ENCODE results near the gene HMG20A. TPM values are rescaled to one million over a fixed set of nuclear protein-coding genes. Genes with fewer than 3 reads are reported as not detected.
"Not testable (repeated sequence)": the region's sequence is repeated elsewhere in the genome, so short reads cannot be mapped to it uniquely, and the experiment has no call there.

Gene HMG20A
- total and polyA plus RNA-seq, 5 donors: 20.4 to 51.9 (median 39.9) TPM

DNA sequence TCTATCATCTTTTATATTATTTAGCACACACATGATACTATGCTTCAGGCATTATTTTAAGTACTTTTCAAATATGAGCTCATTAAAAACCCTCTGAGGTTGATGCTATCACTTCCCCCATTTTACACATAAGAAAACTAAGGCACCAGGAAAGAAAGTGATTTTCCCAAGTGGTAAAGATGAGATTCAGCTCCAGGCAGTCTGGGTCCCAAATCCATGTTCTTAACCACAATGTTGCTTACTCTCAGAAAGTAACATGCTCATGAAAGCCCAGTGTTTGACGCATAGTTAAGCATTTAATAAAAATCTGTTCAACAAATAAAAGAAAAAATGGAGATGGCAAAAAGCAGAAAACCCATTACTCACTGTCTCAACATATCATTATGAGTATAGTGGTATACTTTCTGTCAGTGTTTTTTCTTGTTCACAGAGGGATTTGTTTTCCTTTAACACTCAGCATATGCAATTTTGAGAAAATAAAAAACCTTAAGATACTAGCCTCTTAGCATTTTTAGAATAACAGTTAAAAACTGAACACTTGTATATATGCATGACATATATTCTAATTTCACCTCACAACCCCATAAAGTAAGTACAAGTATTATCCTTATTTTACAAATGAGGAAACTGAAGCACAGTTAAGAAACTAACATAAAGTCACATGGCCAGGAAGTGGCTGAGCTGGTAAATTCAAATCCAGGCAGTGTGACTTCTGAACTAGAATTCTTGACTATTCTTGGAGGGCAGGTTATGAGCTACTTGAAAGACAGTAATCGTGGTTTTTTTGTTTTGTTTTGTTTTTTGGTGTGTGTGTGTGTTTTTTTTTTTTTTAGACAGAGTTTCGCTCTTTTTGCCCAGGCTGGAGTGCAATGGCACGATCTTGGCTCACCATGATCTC is 11.2 kb upstream of the HMG20A start:
- no peak overlapping the region for H3K27ac ChIP-seq (ENCODE audit: low read length)
- intact Hi-C loops (cut with DNase I): loop anchor here in 3 of 4 donors (5.0 to 10.0 kb wide), 3 partner anchors 55 to 225 kb away; no protein-coding TSS in a partner anchor

DNA sequence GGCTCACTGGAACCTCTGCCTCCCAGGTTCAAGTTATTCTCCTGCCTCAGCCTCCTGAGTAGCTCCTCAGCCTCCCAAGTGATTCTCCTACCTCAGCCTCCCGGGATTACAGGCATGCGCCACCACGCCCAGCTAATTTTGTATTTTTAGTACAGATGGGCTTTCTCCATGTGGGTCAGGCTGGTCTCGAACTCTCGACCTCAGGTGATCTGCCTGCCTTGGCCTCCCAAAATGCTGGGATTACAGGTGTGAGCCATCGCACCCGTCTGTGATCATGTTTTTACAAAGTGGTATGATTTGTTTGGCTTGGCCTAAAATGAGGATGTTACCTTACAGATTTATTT is 10.6 kb upstream of the HMG20A start:
- H3K4me3 ChIP-seq (ENCODE audit: low read length); H3K27me3 ChIP-seq (ENCODE audit: control insufficient read depth, insufficient read depth); H3K9me3 ChIP-seq (ENCODE audit: control insufficient read depth, low read length); H3K4me1 ChIP-seq (ENCODE audit: control insufficient read depth, insufficient read depth, low read length); DNase-seq; H3K27ac ChIP-seq (ENCODE audit: low read length); ATAC-seq: not testable (repeated sequence)
- intact Hi-C loops (cut with DNase I): loop anchor here in 1 of 4 donors (10.0 kb wide), 1 partner anchor 225 kb away; no protein-coding TSS in a partner anchor
- WGBS: 95% methylated on average over 7 of the region's 7 CpGs

More for the DNA sequence above, 11.2 kb upstream of the HMG20A start:
- no peaks in the 10 kb centered on the region for H3K9me3 ChIP-seq (ENCODE audit: control insufficient read depth, low read length)
- H3K27me3 ChIP-seq (ENCODE audit: control insufficient read depth, insufficient read depth): no peaks in the 10 kb centered on the region
- H3K4me1 ChIP-seq (ENCODE audit: control insufficient read depth, insufficient read depth, low read length): peaks cover 2% of the 10 kb centered on the region
- DNase-seq (no peak), ATAC-seq (no peak)
- WGBS: 76% methylated on average over 4 of the region's 4 CpGs
- H3K4me3 ChIP-seq (ENCODE audit: low read length): no peak overlapping the region

DNA sequence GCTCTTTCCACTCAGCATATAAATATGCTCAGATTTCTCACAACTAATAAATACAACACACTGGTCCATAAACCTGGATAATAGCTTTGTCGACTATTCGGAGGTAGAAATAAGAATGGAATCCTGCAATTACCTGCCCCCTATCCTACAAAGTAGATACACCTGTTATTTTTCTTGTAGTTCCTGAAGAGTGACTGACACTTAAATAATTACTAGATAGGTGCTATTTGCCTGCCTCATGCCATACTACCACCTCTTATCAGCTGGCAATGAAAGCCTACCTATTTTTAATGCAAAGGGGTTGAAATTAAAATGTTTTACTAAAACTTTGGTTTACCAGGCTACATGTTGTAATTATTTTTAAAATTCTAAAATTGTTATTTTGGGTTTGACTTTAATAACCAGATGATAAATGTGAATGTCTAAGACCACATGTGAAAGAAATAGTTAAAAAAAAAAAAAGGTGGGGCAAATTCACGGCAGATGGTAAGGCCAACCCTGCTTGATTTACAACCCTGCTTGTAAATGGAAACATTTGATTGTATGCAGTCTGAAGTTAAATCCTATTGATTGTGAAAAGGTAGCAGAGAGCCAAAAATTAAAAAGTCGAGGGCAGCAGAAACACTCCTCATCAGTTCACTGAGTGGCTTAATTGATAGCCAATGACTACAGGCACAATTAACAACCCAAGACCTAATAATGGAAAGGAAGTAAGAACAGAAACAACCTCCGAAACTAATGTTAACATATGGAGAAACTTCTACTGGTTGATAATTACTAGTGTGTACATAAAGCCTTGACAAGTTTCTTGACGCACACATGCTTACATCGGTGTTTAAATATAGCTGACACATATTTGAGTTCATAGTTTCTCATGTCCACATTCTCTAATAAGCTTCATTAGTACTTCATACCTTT is 9.7 kb upstream of the HMG20A start:
- no peaks in the 10 kb centered on the region for H3K27me3 ChIP-seq (ENCODE audit: control insufficient read depth, insufficient read depth)
- no peak overlapping the region for H3K27ac ChIP-seq (ENCODE audit: low read length)
- no peak overlapping the region for H3K4me3 ChIP-seq (ENCODE audit: low read length)
- DNase-seq: no peak
- intact Hi-C loops (cut with DNase I): loop anchor here in 1 of 4 donors (10.0 kb wide), 1 partner anchor 226 kb away; no protein-coding TSS in a partner anchor
- no peaks in the 10 kb centered on the region for H3K9me3 ChIP-seq (ENCODE audit: control insufficient read depth, low read length)
- no peak for ATAC-seq
- WGBS: 79% methylated on average over 7 of the region's 7 CpGs
- H3K4me1 ChIP-seq (ENCODE audit: control insufficient read depth, insufficient read depth, low read length): peaks cover 6% of the 10 kb centered on the region

DNA sequence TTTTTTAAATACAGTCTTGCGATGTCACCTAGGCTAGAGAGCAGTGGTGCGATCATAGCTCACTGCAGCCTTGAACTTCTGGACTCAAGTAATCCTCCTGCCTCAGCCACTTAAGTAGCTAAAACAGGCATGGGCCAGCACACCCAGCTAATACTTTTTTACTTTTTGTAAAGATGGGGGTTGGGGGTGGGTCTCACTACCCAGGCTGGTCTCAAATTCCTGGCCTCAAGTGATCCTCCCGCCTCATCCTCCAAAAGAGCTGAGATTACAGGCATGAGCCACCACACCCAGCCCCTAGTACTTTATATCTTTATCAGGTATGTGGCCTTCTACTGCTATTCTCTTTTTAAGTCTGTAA is 9.1 kb upstream of the HMG20A start:
- peaks cover 6% of the 10 kb centered on the region for H3K4me1 ChIP-seq (ENCODE audit: control insufficient read depth, insufficient read depth, low read length)
- no peaks in the 10 kb centered on the region for H3K27me3 ChIP-seq (ENCODE audit: control insufficient read depth, insufficient read depth)
- intact Hi-C loops (cut with DNase I): loop anchor here in 1 of 4 donors (10.0 kb wide), 1 partner anchor 227 kb away; no protein-coding TSS in a partner anchor
- WGBS: 97% methylated on average over 3 of the region's 3 CpGs
- no peak overlapping the region for H3K4me3 ChIP-seq (ENCODE audit: low read length)
- no peak overlapping the region for H3K27ac ChIP-seq (ENCODE audit: low read length)
- no peak for ATAC-seq
- DNase-seq: no peak
- H3K9me3 ChIP-seq (ENCODE audit: control insufficient read depth, low read length): no peaks in the 10 kb centered on the region

DNA sequence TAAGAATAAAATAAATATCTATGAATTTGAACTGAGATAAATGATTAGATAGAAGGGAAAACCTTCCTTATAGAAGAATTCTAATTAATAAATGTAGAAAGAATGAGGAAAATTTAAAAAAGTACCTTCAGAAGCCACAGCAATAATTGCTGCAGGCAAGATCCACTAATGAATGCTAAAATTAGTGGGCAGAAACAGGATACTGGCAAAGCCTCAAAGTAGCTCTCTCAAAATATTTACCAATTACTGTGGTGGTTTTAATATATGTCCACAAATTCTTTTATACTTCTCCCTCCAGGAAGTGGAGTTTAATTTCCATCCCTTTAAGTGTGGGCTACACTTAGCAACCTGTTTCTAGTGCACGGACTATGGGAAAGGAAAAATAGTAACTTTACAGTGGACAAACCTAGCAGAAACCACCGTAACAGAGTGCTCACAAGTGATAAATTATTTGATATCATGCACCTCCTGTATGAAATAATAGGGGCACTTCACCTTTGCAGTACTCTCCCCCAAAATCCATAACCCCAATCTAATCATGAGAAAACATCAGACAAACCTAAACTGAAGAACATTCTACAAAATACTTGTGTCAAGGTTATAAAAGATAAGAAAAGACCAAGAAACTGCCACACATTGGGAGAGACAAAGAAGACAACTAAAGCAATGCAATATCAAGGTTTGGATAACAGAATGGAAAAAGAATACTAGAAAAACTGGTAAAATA is 7.6 kb upstream of the HMG20A start:
- ATAC-seq (no peak), DNase-seq (no peak)
- no peaks in the 10 kb centered on the region for H3K9me3 ChIP-seq (ENCODE audit: control insufficient read depth, low read length)
- H3K4me1 ChIP-seq (ENCODE audit: control insufficient read depth, insufficient read depth, low read length): peaks cover 6% of the 10 kb centered on the region
- intact Hi-C loops (cut with DNase I): loop anchor here in 1 of 4 donors (10.0 kb wide), 1 partner anchor 228 kb away; no protein-coding TSS in a partner anchor
- no peak overlapping the region for H3K4me3 ChIP-seq (ENCODE audit: low read length)
- no peak overlapping the region for H3K27ac ChIP-seq (ENCODE audit: low read length)
- H3K27me3 ChIP-seq (ENCODE audit: control insufficient read depth, insufficient read depth): no peaks in the 10 kb centered on the region
- 46% methylated on average over 2 of the region's 2 CpGs for WGBS

- H3K4me3 ChIP-seq (ENCODE audit: low read length): no peak overlapping the region
- intact Hi-C loops (cut with DNase I): loop anchor here in 1 of 4 donors (10.0 kb wide), 1 partner anchor 229 kb away; no protein-coding TSS in a partner anchor
Measured at GRCh38 chr15:77413699-77414349, 6.9 kb upstream of the HMG20A start.

DNA sequence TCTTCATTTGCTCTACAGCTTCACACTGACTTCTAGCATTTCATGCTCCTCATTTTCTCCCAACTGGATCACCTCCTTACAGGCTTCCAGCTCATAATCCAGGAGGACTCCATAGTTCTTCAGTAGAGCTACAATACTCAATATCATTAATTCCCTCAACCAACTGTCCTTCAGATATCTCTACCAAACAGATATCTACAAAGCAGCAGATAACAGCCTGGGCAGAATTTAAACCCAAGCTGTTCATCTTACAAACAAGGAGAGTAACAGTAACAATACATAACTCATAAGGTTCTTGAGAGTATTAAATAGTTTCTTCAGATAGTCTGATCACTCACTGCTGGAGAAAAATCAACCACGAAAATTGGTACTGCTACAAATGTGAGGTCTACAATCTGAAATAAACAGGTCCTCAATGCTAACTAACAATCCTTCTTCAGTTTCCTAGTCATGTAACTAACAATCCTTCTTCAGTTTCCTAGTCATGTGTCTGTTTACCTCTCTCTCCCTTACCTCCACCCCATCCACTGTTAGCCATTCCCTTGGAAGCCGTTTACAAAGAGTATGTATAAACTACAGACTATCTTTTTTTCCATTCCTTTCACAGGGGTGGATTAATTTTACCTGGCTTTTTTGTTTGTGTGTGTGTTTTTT is 5.8 kb upstream of the HMG20A start:
- intact Hi-C loops (cut with DNase I): loop anchor here in 1 of 4 donors (10.0 kb wide), 1 partner anchor 230 kb away; no protein-coding TSS in a partner anchor

More at GRCh38 chr15:77413699-77414349, 6.9 kb upstream of the HMG20A start:
- Histone ChIP-seq H3K27ac (ENCODE audit: low read length) (no peak overlapping the region), H3K4me1 (ENCODE audit: control insufficient read depth, insufficient read depth, low read length) (peaks cover 6% of the 10 kb centered on the region), H3K27me3 (ENCODE audit: control insufficient read depth, insufficient read depth) (no peaks in the 10 kb centered on the region), H3K9me3 (ENCODE audit: control insufficient read depth, low read length) (no peaks in the 10 kb centered on the region)
- ATAC-seq (no peak), DNase-seq (no peak)
- WGBS: 94% methylated on average over 4 of the region's 4 CpGs

GRCh38 chr15:77415450-77416147 is 5.1 kb upstream of the HMG20A start:
- ATAC-seq (no peak), DNase-seq (no peak)
- H3K27ac ChIP-seq (ENCODE audit: low read length): no peak overlapping the region
- WGBS: 87% methylated on average over 4 of the region's 4 CpGs
- H3K27me3 ChIP-seq (ENCODE audit: control insufficient read depth, insufficient read depth): no peaks in the 10 kb centered on the region
- peaks cover 4% of the 10 kb centered on the region for H3K4me1 ChIP-seq (ENCODE audit: control insufficient read depth, insufficient read depth, low read length)
- H3K9me3 ChIP-seq (ENCODE audit: control insufficient read depth, low read length): no peaks in the 10 kb centered on the region
- intact Hi-C loops (cut with DNase I): loop anchor here in 1 of 4 donors (10.0 kb wide), 1 partner anchor 231 kb away; no protein-coding TSS in a partner anchor
- H3K4me3 ChIP-seq (ENCODE audit: low read length): no peak overlapping the region

More for the DNA sequence above, 5.8 kb upstream of the HMG20A start:
- DNase-seq (no peak), ATAC-seq (no peak)
- WGBS: 91% methylated on average over 2 of the region's 2 CpGs
- no peak overlapping the region for H3K4me3 ChIP-seq (ENCODE audit: low read length)
- peaks cover 6% of the 10 kb centered on the region for H3K4me1 ChIP-seq (ENCODE audit: control insufficient read depth, insufficient read depth, low read length)
- H3K27me3 ChIP-seq (ENCODE audit: control insufficient read depth, insufficient read depth): no peaks in the 10 kb centered on the region
- no peaks in the 10 kb centered on the region for H3K9me3 ChIP-seq (ENCODE audit: control insufficient read depth, low read length)
- H3K27ac ChIP-seq (ENCODE audit: low read length): no peak overlapping the region

DNA sequence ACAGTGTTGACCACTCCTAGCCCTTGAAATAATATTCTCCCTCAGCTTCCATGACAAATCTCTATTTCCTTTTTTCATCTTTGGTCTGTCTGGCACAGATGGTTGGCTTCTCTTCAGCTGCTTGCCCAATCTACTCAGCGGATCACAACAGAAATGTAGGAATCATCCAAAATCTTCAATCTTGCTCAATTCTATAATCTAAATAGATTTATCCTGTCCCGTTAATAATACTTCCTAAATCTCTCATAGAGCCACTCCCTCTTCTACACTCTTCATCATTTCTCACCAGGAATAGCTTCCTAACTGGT is 4.6 kb upstream of the HMG20A start:
- H3K9me3 ChIP-seq (ENCODE audit: control insufficient read depth, low read length): no peaks in the 10 kb centered on the region
- intact Hi-C loops (cut with DNase I): loop anchor here in 1 of 4 donors (10.0 kb wide), 1 partner anchor 231 kb away; no protein-coding TSS in a partner anchor
- H3K27me3 ChIP-seq (ENCODE audit: control insufficient read depth, insufficient read depth): no peaks in the 10 kb centered on the region
- 41% methylated on average over 2 of the region's 2 CpGs for WGBS
- peaks cover 4% of the 10 kb centered on the region for H3K4me1 ChIP-seq (ENCODE audit: control insufficient read depth, insufficient read depth, low read length)
- H3K4me3 ChIP-seq (ENCODE audit: low read length): no peak overlapping the region
- peak in 1 of 3 donors; percentile 23 for DNase-seq
- peak in 1 of 2 donors; percentile 10 for ATAC-seq
- no peak overlapping the region for H3K27ac ChIP-seq (ENCODE audit: low read length)

All from right cardiac atrium (tissue), 5 donors.